GM12892 (cell line): ENCODE results near the gene CAMK1D.

Experiments used
- POLR2A ChIP-seq: IDR thresholded peaks from 2 replicates; pipeline ENCODE4 v1.6.1; 2011; ENCODE audit warnings: low read depth, low read length, control low read depth
- TAF1 ChIP-seq: IDR thresholded peaks from 2 replicates; pipeline ENCODE4 v1.6.1; 2011; ENCODE audit warnings: low read depth, mild to moderate bottlenecking, control low read depth, low read length, borderline replicate concordance

- TF ChIP-seq TAF1 (no peak), POLR2A (no peak)
Observed at GRCh38 chr10:12459762-12460161, 110.4 kb downstream of the CAMK1D start.
